WTC11 (cell line): ENCODE results near the gene PHKG2. TPM values are rescaled to one million over a fixed set of nuclear protein-coding genes. Genes with fewer than 3 reads are reported as not detected.
A peak's percentile ranks its signal among the peaks of the same experiment; 100 is the strongest.

Experiments used
- ATAC-seq: fragments of 200-7000 bp; cut with Tn5 transposase; 2 replicates; pipeline ENCODE4 v1.10.0; 2021; ENCODE audit warnings: mild to moderate bottlenecking, moderate library complexity
- CTCF ChIA-PET: fragments of 300-600 bp; sonication (Branson Sonifier 250); formaldehyde crosslinking; loops from one replicate; lab custom pipeline; 2021; ENCODE audit warnings: antibody characterized with exemption; lab: Charles Lee
- POLR2A ChIA-PET: fragments of 350-600 bp; sonication (Branson Sonifier 250); formaldehyde crosslinking; loops from one replicate; lab custom pipeline; 2021; ENCODE audit warnings: antibody characterized with exemption; lab: Charles Lee
- DNase-seq: peaks from one replicate; pipeline ENCODE4 v3.0.0; 2021; ENCODE audit warnings: low spot score
- H3K27ac Mint-ChIP-seq: 2 replicates; pipeline ENCODE4 v1.8.0; 2021; ENCODE audit warnings: mixed read lengths
- H3K27me3 Mint-ChIP-seq: 2 replicates; pipeline ENCODE4 v1.8.0; 2021; ENCODE audit warnings: low read depth, mild to moderate bottlenecking, moderate library complexity, mixed read lengths
- H3K36me3 Mint-ChIP-seq: 2 replicates; pipeline ENCODE4 v1.8.0; 2021; ENCODE audit warnings: mixed read lengths
- H3K4me1 Mint-ChIP-seq: 2 replicates; pipeline ENCODE4 v1.8.0; 2022; ENCODE audit warnings: mixed read lengths
- H3K4me3 Mint-ChIP-seq: 2 replicates; pipeline ENCODE4 v1.8.0; 2021; ENCODE audit warnings: mild to moderate bottlenecking, moderate library complexity, mixed read lengths
- H3K9me3 Mint-ChIP-seq: 2 replicates; pipeline ENCODE4 v1.8.0; 2021; ENCODE audit warnings: mixed read lengths
- ATF1 ChIP-seq: sonication (generic); formaldehyde crosslinking; IDR thresholded peaks from 2 replicates; pipeline ENCODE4 v1.8.1; 2023; ENCODE audit warnings: mild to moderate bottlenecking, moderate library complexity, missing genetic modification reagents
- FOXP1 ChIP-seq: sonication (generic); formaldehyde crosslinking; IDR thresholded peaks from 2 replicates; pipeline ENCODE4 v1.8.0; 2022; ENCODE audit warnings: missing genetic modification reagents, mild to moderate bottlenecking, moderate library complexity, borderline replicate concordance
- GABPB1 ChIP-seq: sonication (generic); formaldehyde crosslinking; IDR thresholded peaks from 2 replicates; pipeline ENCODE4 v1.8.1; 2023; ENCODE audit warnings: mild to moderate bottlenecking, missing genetic modification reagents
- KAT7 ChIP-seq: sonication (generic); formaldehyde crosslinking; IDR thresholded peaks from 2 replicates; pipeline ENCODE4 v1.8.1; 2023; ENCODE audit warnings: missing genetic modification reagents, mild to moderate bottlenecking, borderline replicate concordance
- NFYB ChIP-seq: sonication (generic); formaldehyde crosslinking; conservative IDR thresholded peaks from 2 replicates; pipeline ENCODE4 v1.8.0; 2022; ENCODE audit warnings: low read depth, missing genetic modification reagents
- NR2C2 ChIP-seq: sonication (generic); formaldehyde crosslinking; IDR thresholded peaks from 2 replicates; pipeline ENCODE4 v1.8.0; 2022; ENCODE audit warnings: mild to moderate bottlenecking, missing genetic modification reagents
- RELA ChIP-seq: sonication (generic); formaldehyde crosslinking; IDR thresholded peaks from 2 replicates; pipeline ENCODE4 v1.8.1; 2022; ENCODE audit warnings: missing genetic modification reagents, mild to moderate bottlenecking, borderline replicate concordance
- RORB ChIP-seq: fragments of 250-450 bp; sonication (Bioruptor Pico); IDR thresholded peaks from 2 replicates; pipeline ENCODE4 v1.9.0; 2021; ENCODE audit warnings: mild to moderate bottlenecking
- SMAD3 ChIP-seq: sonication (generic); formaldehyde crosslinking; IDR thresholded peaks from 2 replicates; pipeline ENCODE4 v1.8.0; 2022; ENCODE audit warnings: missing genetic modification reagents, mild to moderate bottlenecking, borderline replicate concordance
- SP1 ChIP-seq: sonication (generic); formaldehyde crosslinking; conservative IDR thresholded peaks from 2 replicates; pipeline ENCODE4 v1.8.1; 2022; ENCODE audit warnings: missing genetic modification reagents
- ZBTB21 ChIP-seq: sonication (generic); formaldehyde crosslinking; IDR thresholded peaks from 2 replicates; pipeline ENCODE4 v1.8.1; 2023; ENCODE audit warnings: mild to moderate bottlenecking, missing genetic modification reagents, borderline replicate concordance
- ZNF219 ChIP-seq: sonication (generic); formaldehyde crosslinking; IDR thresholded peaks from 2 replicates; pipeline ENCODE4 v1.8.0; 2023; ENCODE audit warnings: missing genetic modification reagents, mild to moderate bottlenecking, borderline replicate concordance
- ZNF263 ChIP-seq: sonication (generic); formaldehyde crosslinking; IDR thresholded peaks from 2 replicates; pipeline ENCODE4 v1.8.1; 2022; ENCODE audit warnings: low read depth, mild to moderate bottlenecking, moderate library complexity, missing genetic modification reagents
- total RNA-seq: library from RNA; stranded (reverse); gene quantifications from 3 replicates; pipeline ENCODE4 v1.2.3, GENCODE V29; 2021
- TF ChIP-seq, protein P1 (sequence below): fragments of 200-600 bp; IDR thresholded peaks from 2 replicates; pipeline ENCODE4 v1.8.0; 2022; ENCODE audit warnings: antibody characterized with exemption
- TF ChIP-seq, protein P2 (sequence below): sonication (generic); formaldehyde crosslinking; IDR thresholded peaks from 2 replicates; pipeline ENCODE4 v1.8.1; 2022; ENCODE audit warnings: low read depth, mild to moderate bottlenecking, moderate library complexity, missing genetic modification reagents, borderline replicate concordance
- TF ChIP-seq, protein P3 (sequence below): fragments of 250-450 bp; sonication (Bioruptor Pico); IDR thresholded peaks from 2 replicates; pipeline ENCODE4 v1.8.0; 2021; ENCODE audit warnings: mild to moderate bottlenecking
- TF ChIP-seq, protein P4 (sequence below): sonication (generic); formaldehyde crosslinking; IDR thresholded peaks from 2 replicates; pipeline ENCODE4 v1.8.0; 2022; ENCODE audit warnings: mild to moderate bottlenecking, missing genetic modification reagents
- TF ChIP-seq, protein P5 (sequence below): sonication (generic); formaldehyde crosslinking; conservative IDR thresholded peaks from 2 replicates; pipeline ENCODE4 v1.8.1; 2023; ENCODE audit warnings: mild to moderate bottlenecking, low read depth, missing genetic modification reagents, moderate library complexity
- TF ChIP-seq, protein P6 (sequence below): fragments of 250-450 bp; sonication (Bioruptor Pico); IDR thresholded peaks from 2 replicates; pipeline ENCODE4 v1.9.0; 2021; ENCODE audit warnings: mild to moderate bottlenecking

Gene PHKG2
- total RNA-seq, 1 experiment from 2014 or later, result 50.5 TPM

DNA sequence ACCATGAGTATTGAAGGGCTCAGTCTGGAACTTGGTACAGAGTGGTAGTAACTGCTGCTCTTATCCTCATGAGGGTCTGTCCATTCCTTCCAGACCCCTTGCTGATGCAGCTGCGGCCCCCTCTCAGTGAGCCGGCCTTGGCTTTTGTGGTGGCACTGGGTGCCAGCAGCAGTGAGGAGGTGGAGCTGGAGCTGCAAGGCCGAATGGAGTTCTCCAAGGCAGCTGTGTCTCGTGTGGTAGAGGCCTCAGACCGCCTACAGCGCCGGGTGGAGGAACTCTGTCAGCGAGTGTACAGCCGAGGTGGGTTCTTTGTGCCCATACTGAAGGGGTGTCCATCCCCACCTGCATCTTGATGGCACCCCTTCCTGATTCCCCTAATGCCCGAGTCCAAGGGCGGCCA lies 15.9 kb downstream of the PHKG2 start:
- POLR2A ChIA-PET, result no interaction called here
- H3K27ac Mint-ChIP-seq, result no peak overlapping the region
- no peaks in the 10 kb centered on the region for H3K27me3 Mint-ChIP-seq
- CTCF ChIA-PET, result no interaction called here
- H3K4me1 Mint-ChIP-seq, result peaks cover 21% of the 10 kb centered on the region
- no peak for DNase-seq
- H3K36me3 Mint-ChIP-seq, result peaks cover 62% of the 10 kb centered on the region
- peak overlapping the region; percentile 94 for H3K4me3 Mint-ChIP-seq
- no peak for TF ChIP-seq ZNF263
- TF ChIP-seq, protein P1, sequence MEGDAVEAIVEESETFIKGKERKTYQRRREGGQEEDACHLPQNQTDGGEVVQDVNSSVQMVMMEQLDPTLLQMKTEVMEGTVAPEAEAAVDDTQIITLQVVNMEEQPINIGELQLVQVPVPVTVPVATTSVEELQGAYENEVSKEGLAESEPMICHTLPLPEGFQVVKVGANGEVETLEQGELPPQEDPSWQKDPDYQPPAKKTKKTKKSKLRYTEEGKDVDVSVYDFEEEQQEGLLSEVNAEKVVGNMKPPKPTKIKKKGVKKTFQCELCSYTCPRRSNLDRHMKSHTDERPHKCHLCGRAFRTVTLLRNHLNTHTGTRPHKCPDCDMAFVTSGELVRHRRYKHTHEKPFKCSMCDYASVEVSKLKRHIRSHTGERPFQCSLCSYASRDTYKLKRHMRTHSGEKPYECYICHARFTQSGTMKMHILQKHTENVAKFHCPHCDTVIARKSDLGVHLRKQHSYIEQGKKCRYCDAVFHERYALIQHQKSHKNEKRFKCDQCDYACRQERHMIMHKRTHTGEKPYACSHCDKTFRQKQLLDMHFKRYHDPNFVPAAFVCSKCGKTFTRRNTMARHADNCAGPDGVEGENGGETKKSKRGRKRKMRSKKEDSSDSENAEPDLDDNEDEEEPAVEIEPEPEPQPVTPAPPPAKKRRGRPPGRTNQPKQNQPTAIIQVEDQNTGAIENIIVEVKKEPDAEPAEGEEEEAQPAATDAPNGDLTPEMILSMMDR, result no peak
- TF ChIP-seq, all 79 proteins: peak for 0
- ATAC-seq, result no peak
- no peaks in the 10 kb centered on the region for H3K9me3 Mint-ChIP-seq

DNA sequence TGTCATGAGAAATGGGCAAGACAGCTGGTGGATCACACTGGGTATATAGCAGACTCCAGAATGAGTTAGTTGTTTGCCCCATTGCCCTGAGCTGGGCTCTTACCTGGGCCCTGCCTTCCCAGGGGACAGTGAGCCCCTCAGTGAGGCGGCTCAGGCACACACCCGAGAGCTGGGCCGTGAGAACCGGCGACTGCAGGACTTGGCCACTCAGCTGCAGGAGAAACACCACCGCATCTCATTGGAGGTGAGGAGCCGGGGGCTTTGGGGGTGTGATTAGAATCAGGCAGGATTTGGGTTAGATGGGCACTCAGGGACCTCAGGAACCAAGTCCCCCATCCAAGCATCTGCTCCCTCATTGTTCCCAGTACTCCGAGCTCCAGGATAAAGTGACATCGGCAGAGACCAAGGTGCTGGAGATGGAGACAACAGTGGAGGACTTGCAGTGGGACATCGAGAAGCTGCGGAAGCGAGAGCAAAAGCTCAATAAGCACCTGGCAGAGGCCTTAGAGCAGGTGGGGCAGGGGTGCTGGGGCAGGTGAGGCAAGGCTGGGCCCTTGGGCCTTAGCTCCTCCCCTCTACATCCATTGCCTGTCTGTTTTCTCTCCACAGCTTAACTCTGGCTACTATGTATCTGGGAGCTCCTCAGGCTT lies 16.7 kb downstream of the PHKG2 start:
- Mint-ChIP-seq H3K27ac (no peak overlapping the region), H3K4me1 (peaks cover 21% of the 10 kb centered on the region), H3K36me3 (peaks cover 69% of the 10 kb centered on the region), H3K9me3 (no peaks in the 10 kb centered on the region), H3K4me3 (no peak overlapping the region), H3K27me3 (no peaks in the 10 kb centered on the region)
- ATAC-seq (no peak), DNase-seq (no peak)
- CTCF ChIA-PET, result no interaction called here
- POLR2A ChIA-PET, result no interaction called here
- TF ChIP-seq ZNF219 (no peak), ZBTB21 (no peak), RELA (CRISPR knock-in tag) (no peak), ATF1 (CRISPR knock-in tag) (no peak), RORB (CRISPR knock-in tag) (no peak), FOXP1 (CRISPR knock-in tag) (no peak), NFYB (CRISPR knock-in tag) (no peak), SP1 (CRISPR knock-in tag) (no peak), GABPB1 (CRISPR knock-in tag) (no peak), KAT7 (CRISPR knock-in tag) (no peak), SMAD3 (CRISPR knock-in tag) (no peak), NR2C2 (CRISPR knock-in tag) (no peak)
- TF ChIP-seq, protein P2, sequence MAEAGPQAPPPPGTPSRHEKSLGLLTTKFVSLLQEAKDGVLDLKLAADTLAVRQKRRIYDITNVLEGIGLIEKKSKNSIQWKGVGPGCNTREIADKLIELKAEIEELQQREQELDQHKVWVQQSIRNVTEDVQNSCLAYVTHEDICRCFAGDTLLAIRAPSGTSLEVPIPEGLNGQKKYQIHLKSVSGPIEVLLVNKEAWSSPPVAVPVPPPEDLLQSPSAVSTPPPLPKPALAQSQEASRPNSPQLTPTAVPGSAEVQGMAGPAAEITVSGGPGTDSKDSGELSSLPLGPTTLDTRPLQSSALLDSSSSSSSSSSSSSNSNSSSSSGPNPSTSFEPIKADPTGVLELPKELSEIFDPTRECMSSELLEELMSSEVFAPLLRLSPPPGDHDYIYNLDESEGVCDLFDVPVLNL (CRISPR knock-in tag), result no peak
- TF ChIP-seq, protein P3, sequence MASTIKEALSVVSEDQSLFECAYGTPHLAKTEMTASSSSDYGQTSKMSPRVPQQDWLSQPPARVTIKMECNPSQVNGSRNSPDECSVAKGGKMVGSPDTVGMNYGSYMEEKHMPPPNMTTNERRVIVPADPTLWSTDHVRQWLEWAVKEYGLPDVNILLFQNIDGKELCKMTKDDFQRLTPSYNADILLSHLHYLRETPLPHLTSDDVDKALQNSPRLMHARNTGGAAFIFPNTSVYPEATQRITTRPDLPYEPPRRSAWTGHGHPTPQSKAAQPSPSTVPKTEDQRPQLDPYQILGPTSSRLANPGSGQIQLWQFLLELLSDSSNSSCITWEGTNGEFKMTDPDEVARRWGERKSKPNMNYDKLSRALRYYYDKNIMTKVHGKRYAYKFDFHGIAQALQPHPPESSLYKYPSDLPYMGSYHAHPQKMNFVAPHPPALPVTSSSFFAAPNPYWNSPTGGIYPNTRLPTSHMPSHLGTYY (CRISPR knock-in tag), result no peak
- TF ChIP-seq, protein P4, sequence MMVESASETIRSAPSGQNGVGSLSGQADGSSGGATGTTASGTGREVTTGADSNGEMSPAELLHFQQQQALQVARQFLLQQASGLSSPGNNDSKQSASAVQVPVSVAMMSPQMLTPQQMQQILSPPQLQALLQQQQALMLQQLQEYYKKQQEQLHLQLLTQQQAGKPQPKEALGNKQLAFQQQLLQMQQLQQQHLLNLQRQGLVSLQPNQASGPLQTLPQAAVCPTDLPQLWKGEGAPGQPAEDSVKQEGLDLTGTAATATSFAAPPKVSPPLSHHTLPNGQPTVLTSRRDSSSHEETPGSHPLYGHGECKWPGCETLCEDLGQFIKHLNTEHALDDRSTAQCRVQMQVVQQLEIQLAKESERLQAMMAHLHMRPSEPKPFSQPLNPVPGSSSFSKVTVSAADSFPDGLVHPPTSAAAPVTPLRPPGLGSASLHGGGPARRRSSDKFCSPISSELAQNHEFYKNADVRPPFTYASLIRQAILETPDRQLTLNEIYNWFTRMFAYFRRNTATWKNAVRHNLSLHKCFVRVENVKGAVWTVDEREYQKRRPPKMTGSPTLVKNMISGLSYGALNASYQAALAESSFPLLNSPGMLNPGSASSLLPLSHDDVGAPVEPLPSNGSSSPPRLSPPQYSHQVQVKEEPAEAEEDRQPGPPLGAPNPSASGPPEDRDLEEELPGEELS (CRISPR knock-in tag), result no peak
- TF ChIP-seq, protein P5, sequence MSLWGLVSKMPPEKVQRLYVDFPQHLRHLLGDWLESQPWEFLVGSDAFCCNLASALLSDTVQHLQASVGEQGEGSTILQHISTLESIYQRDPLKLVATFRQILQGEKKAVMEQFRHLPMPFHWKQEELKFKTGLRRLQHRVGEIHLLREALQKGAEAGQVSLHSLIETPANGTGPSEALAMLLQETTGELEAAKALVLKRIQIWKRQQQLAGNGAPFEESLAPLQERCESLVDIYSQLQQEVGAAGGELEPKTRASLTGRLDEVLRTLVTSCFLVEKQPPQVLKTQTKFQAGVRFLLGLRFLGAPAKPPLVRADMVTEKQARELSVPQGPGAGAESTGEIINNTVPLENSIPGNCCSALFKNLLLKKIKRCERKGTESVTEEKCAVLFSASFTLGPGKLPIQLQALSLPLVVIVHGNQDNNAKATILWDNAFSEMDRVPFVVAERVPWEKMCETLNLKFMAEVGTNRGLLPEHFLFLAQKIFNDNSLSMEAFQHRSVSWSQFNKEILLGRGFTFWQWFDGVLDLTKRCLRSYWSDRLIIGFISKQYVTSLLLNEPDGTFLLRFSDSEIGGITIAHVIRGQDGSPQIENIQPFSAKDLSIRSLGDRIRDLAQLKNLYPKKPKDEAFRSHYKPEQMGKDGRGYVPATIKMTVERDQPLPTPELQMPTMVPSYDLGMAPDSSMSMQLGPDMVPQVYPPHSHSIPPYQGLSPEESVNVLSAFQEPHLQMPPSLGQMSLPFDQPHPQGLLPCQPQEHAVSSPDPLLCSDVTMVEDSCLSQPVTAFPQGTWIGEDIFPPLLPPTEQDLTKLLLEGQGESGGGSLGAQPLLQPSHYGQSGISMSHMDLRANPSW, result no peak
- TF ChIP-seq, protein P6, sequence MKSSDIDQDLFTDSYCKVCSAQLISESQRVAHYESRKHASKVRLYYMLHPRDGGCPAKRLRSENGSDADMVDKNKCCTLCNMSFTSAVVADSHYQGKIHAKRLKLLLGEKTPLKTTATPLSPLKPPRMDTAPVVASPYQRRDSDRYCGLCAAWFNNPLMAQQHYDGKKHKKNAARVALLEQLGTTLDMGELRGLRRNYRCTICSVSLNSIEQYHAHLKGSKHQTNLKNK (CRISPR knock-in tag), result no peak
- TF ChIP-seq, all 79 proteins: peak for 0
